GM12801 (cell line): ENCODE measurements around the gene ELANE.

Experiments used
- CTCF ChIP-seq: IDR thresholded peaks from one replicate; pipeline ENCODE4 v1.5.1; 2011; ENCODE audit warnings: control low read depth; ENCODE audit not compliant: insufficient read length; ENCODE audit errors: extremely low read depth

Gene ELANE

GRCh38 chr19:850979-851335 lies 1.1 kb upstream of the ELANE start:
- no peak for TF ChIP-seq CTCF

GRCh38 chr19:853014-853585 lies 997 bp downstream of the ELANE start:
- no peak for TF ChIP-seq CTCF

GRCh38 chr19:854549-854948 lies 2.4 kb downstream of the ELANE start:
- no peak for TF ChIP-seq CTCF

- TF ChIP-seq CTCF: no peak
Observed at GRCh38 chr19:855142-855541, 3.0 kb downstream of the ELANE start.

GRCh38 chr19:855566-856120 lies 3.5 kb downstream of the ELANE start:
- TF ChIP-seq CTCF: no peak

GRCh38 chr19:858284-858683 lies 6.2 kb downstream of the ELANE start:
- no peak for TF ChIP-seq CTCF

- no peak for TF ChIP-seq CTCF
Observed at GRCh38 chr19:858868-859843, 7.1 kb downstream of the ELANE start, which contains the start of gene CFD. Gene CFD, plus strand, starts transcription at chr19:859664. Its CDS starts 26 bp downstream, at chr19:859690.
